DMS79 (cell line): ENCODE results near the gene APC.
"Not testable (repeated sequence)": the region's sequence is repeated elsewhere in the genome, so short reads cannot be mapped to it uniquely, and the experiment has no call there.

ENCODE experiments used
- DNase-seq: peaks from one replicate; lab custom pipeline; 2025; lab: John Stamatoyannopoulos, UW

The APC gene

GRCh38 chr5:112857866-112858265 is 120.2 kb downstream of the APC start:
- no peak for DNase-seq

DNA sequence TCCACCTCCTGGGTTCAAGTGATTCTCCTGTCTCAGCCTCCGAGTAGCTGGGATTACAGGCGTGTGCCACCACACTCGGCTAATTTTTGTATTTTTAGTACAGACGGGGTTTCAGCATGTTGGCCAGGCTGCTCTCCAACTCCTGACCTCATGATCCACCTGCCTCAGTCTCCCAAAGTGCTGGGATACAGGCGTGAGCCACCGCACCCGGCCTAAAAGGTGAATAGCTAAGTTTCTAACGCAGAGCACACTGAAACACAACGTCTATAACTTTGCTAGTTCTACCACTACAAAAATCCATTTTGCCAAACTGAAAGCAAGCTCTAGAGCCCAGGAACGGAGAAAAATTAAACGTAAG is 122.9 kb downstream of the APC start:
- not testable (repeated sequence) for DNase-seq

GRCh38 chr5:112860929-112861637 is 123.4 kb downstream of the APC start, which contains the start of gene SRP19:
SRP19 (plus strand) TSS chr5:112861287; CDS start chr5:112861377, 90 bp downstream.
- DNase-seq, result peak; percentile 93

GRCh38 chr5:112861638-112861985 is 123.9 kb downstream of the APC start:
- no peak for DNase-seq

- DNase-seq, result no peak
Measured at GRCh38 chr5:112862085-112862484, 124.4 kb downstream of the APC start.

GRCh38 chr5:112863549-112863948 is 125.9 kb downstream of the APC start:
- no peak for DNase-seq

- no peak for DNase-seq
Measured at GRCh38 chr5:112865128-112865527, 127.4 kb downstream of the APC start.

GRCh38 chr5:112866739-112867138 is 129.1 kb downstream of the APC start:
- DNase-seq, result no peak

DNA sequence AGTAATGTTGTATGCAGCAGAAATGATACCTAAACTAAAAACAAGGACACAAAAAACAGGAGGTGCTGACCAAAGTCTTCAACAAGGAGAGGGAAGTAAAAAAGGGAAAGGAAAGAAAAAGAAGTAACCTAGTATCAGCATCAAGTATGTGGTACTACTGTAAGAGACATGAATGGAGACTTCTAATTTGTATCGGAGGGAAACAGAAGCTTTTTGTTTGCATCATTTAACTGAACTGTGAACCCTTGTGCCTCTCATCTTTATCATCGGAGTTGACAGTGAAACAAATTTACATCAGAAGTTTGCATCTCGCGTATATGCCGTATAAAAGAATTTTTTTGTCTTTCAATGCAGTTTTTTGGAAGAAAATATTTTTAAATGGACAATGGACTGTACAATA is 129.7 kb downstream of the APC start:
- DNase-seq, result no peak

DNA sequence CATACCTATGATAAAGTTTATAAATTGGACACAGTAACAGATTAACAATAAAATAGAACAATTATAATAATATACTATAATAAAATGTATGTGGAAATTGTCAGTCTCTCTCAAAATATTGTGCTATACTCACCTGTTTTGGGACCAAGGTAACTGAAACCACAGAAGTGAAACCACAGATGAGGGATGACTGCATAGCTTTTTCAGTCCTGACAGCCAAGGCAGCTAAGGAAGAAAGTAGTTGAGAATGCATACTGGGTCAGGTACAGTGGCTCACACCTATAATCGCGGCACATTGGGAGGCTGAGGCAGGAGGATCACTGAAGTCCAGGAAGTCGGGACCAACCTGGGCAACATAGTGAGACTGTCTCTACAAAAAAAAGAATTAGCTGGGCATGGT is 132.3 kb downstream of the APC start:
- DNase-seq, result no peak

- no peak for DNase-seq
Measured at GRCh38 chr5:112870966-112871365, 133.3 kb downstream of the APC start.

- DNase-seq, result no peak
Measured at GRCh38 chr5:112876362-112876761, 138.7 kb downstream of the APC start.

DNA sequence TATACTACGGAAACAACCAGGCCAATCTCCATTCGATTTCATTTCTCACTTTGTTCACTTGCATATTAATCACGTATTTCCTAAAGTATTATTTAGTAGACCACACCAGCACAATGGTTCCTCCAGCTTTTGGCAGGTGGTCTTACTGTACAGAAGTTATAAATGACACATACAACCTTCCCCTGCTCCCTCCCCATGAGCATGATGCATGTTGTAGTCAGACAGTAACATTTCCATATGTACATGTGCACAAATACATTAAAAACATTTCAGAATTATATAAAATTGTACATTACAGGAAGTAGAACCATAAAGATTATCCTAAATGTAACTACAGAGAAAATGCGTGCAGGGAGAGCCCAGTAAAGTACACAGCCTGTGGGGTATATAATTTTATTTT is 140.4 kb downstream of the APC start:
- no peak for DNase-seq

DNA sequence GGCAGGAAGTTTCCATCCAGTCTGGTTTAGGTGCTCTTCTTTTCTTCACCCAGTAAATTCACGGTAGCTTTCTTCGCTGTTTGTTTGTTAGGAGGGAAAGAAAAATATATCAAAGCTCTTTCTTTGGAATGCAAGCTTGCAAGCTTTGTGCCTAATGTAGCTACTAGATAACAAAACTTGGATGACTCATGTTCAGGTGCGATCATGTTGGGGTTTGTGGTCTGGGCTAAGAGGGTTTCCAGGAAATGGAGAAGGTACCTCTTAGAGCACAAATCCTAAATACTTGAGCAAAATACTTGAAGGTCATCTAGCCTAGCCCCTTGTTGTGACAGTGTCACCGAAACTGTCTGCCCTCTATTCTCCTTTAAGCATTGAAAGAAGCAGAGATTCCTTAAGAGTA is 141.1 kb downstream of the APC start:
- peak; percentile 1 for DNase-seq

DNA sequence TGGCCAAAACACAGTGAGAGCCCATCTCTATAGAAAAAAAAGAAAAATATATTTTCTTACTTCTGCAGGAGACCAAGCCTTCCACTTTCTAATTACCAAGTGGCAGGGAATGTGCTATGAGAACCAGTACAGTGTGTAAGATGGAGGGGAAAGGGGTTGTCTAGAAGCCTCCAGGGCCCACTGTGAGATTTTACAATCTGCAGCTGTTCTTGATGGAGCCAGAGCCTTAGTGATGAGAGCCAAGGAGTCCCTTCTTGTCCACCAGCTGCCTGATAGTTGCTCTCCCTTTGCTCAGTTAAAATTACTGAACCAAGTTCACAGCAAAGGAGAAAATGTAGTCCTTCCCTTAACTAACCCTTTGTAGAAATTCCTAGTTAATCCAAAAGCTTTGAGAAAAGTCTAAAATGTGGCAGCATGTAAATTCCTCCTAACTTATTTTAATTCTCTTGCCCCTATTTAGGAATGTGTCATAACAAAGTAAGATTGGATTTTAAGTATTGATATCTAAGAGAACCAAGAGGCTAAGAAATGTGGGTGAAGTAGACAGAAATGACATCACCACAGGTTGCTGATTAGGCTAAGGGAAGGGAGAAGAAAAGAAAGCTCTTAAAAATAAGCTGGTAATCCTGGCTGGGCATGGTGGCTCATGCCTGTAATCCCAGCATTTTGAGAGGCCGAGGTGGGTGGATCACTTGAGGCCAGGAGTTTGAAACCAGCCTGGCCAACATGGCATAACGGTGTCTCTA is 142.7 kb downstream of the APC start:
- DNase-seq, result no peak

DNA sequence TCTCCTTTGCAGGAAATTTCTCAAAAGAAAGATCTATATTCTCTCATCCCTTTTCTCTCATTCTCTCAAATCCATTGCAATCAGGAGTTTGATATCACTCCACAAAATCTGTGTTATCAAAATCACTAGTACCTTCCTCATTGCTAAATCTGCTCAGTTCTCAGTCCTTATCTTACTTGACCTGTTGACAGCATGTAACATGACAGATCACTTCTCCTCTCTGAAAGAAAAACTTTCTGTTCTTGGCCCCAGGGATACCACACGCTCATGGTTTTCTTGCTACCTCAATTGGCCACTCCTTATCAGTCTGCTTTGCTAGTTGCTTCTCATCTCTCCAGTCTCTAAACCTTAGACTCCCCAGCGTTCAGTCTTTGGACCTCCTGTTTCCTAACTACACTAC is 145.5 kb downstream of the APC start:
- no peak for DNase-seq

DNA sequence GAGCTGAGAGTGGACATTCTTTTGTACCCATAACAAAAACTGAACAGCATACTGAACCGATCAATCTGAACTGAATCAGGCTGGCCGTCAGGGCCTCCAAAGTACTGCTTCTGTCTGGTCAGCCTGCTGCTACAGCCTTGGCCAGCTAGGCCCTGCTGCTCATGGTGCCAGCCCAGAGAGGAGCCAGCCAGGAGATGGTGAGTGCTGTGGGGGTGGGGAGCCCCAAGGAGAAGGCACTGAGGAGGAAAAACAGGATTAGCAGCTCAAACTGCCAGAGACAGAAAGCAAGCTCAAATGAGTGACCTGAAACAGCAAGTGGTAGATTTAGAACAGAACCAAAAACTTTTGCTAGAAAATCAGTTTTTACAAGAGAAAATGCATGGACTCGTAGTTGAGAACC is 147.3 kb downstream of the APC start:
- no peak for DNase-seq

DNA sequence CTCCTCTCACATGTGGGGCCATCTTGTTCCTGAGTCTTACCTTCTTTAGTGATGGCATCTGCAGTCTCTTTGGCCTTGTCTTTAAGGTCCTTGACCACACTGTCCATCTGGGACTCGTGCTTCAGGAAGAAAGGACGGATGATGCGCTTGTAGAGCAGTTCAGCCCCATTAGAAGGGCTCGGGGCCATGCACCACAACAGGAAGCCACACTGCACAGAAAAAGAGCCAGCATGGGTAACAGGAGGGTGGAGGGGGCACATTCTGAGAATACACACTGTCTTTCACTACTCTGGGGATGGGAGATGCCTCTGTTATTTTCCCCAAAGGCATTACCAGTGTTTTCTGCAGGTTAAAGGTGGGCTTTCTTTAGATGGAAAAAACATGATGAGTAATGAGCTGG is 149.3 kb downstream of the APC start:
- DNase-seq, result no peak

DNA sequence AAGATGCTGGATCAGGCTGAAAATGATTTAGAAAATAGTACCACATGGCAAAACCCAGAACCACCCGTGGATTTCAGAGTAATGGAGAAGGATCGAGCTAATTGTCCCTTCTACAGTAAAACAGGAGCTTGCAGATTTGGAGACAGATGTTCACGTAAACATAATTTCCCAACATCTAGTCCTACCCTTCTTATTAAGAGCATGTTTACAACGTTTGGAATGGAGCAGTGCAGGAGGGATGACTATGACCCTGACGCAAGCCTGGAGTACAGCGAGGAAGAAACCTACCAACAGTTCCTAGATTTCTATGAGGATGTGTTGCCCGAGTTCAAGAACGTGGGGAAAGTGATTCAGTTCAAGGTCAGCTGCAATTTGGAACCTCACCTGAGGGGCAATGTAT is 154.4 kb downstream of the APC start:
- DNase-seq, result not testable (repeated sequence)

GRCh38 chr5:112892776-112893175 is 155.1 kb downstream of the APC start:
- no peak for DNase-seq

DNA sequence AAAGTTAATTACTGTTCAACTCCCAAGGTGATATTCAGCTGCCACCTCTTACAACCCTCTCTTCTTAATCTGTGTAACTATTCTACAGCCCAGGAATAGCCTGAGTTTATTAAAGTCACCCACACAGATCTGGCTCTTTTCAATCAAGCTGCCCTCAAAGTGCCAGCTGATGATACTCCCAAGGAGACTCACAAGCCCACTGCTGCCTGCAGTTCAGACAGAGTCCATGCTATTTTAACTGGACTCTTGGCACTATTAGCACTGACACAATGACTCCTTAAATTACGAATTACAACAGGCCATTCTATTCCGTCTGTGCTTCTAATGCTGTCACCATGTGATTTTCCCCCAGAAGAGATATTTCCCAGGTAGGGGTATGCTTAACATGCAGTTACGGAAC is 158.0 kb downstream of the APC start:
- no peak for DNase-seq
